ENCODE results near the gene DUSP10.

DUSP10 gene

DNA sequence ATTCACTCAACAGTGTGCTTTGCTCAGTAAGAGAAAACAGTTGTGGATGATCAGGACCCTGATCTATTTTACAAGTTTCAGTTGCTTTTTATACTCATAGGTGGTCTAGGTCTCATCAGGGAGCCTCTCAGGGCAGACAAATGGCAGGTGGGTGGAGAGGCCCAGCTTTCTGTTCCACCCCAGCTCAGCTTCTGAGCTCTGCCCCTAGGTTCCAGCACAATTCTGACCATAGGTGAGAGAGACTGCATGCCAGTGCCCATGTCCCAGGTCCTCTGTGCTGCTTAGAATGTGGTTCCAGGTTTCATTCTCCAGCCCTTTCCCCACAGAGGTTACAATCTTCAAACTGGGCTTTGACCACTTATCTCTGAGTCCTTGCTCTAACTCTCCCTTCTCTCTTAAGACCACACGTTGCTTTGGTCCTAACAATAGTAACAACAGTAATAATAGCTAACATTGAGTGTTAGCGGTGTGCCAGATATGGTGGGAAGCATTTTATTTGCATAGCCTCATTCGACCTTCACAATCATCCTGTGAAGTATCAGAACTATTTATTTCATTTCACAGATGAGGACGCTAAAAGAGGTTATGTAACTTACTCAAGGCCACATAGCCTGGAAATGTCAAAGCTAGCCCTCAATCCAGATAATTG lies 19.6 kb upstream of the DUSP10 start:
- DNase-seq = no peak

DNA sequence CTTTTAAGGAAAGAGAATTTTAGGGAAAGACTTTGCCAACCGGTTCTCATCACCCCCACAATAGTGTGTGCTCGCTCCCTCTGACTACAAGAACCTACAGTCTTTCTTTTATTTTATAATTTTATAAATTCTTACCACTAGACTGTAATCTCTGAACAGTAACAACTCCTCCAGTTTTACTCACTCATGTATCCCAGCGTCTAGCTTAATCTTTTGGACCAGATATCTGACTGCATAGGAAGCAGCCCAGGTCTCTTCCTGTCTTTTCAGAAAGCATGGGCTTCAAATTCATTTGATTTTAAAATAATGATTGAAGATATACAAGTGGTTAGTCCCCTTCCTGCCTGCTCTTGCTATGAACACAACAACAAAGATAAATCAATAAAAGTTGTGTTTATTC lies 19.0 kb upstream of the DUSP10 start:
- DNase-seq = no peak

DNA sequence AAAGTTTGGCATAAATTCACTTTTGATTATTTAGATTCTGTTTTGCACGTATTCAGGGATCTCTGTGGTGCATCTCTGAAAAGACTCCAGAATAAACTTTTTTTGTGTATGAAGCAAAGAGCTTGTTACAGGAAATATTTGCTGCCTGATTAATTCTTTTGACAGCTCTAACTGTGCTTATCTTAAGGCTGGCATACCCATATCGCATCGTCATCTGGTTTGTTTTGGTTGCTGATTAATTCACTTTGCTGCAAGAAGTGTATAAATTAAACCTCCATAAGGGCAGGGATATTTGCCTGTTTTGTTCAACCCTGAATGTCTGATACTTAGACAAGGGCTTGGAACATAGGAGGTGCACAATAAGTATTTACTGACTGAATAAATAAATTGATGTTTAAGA lies 17.5 kb upstream of the DUSP10 start:
- DNase-seq = no peak

DNA sequence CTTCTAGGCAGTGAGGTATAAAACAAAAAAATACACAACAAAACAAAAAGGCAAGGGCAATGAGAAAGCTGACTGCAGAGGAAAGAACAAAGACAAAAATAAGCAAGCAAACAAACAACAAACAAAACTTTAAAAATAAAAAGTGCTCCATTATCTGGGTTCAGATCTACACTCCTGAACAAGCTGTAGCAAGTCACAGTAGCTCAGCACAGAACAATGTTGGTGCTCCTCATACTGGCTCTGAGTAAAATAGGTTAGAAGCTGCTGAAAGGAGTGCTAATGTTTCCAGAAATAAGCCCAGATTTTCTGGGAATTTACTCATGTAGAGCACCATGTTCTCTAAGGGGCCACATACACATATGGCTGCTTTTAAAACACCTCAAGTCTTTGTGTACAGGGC lies 16.6 kb upstream of the DUSP10 start:
- DNase-seq = no peak

DNA sequence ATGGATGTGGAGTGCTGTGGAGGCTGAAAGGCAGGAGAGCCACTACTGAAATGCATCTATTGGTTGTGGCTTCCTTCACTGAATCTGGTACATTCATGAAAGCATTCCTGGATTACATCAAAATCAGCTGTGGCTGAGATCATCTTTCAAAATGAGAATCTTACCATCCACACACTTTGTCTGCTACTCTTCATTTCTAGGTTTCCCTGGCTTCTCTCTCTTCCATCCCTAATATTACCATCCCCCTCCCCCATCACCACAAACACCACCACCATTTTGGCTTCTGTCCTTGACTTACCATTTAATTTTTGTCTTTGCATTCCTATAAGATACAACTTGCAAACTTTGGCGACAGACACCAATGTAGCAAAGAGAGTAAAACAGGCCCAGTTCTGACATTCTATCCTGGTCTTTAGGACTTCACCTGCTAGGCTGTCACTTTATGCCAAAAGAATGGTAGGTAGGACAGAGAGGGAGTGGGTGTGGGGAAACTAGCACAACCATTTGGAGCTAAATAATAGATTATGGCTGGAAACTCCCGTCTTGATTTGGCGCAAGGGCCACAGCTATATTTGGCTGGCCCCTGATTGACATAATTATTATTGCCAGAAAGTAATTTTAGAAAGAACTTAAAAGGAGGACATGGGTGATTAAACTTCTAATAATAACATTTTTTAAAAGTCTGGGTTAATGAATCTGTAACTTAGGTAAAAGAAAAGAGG lies 15.1 kb upstream of the DUSP10 start:
- no peak for DNase-seq

DNA sequence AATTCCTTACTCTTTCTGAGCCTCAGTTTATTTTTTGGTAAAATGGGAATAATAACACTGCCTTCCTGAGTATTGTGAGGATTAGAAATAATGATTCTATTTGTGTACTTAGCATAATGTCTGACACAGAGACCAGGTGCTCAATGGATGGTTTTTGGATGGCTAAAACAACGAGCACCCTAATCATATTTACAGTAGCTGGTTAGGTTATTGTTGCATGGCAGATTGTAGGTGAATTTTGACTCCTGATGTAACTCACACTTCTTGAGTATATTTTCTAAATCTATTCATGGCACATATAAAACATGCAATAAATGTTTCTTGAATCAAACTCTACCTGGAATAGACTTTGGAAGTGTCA lies 11.9 kb upstream of the DUSP10 start:
- no peak for DNase-seq

DNA sequence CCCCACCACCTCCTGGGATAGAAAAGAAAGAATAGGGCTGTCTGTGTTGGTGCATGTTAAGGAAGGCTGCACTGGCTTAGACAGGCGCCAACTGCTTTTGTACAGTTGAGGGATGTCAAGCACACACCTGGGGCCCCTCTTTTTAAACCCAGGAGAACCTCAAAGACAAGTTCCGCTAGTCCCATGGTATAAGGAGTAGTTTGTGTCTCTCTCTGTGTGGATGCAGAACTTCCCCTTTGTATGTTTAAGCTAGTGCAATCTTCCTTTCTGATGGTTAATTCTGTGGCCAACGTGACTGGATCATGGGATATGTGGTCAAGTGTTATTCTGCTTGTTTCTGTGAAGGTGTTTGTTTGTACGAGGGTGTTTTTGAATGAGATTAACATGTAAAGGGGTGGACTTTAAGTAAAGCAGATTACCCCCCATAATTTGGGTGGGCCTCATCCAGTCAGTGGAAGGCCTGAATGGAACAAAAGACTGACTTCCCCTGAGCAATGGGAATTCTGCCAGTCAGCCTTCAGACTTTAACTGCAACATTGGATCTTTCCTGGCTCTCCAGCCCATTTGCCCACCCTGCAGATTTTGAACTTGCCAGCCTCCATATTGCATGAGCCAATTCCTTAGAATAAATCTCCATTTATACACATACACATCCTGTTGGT lies 9.5 kb upstream of the DUSP10 start:
- DNase-seq = no peak

DNA sequence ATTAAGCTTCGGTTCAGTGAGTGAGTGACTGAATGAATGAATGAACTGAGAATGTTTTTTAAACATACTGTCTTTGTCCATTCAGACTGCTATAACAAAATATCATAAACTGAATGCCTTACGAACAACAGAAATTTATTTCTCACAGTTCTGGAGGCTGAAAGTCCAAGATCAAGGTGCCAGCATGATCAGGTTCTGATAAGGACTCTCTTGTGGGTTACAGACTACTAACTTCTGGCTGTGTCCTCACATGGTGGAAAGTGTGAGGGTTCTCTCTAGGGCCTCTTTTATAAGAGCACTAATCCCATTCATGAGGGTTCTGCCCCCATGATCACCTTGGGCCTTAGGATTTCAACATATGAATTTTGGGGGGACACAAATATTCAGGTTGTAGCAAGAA lies 7.1 kb upstream of the DUSP10 start:
- no peak for DNase-seq

DNA sequence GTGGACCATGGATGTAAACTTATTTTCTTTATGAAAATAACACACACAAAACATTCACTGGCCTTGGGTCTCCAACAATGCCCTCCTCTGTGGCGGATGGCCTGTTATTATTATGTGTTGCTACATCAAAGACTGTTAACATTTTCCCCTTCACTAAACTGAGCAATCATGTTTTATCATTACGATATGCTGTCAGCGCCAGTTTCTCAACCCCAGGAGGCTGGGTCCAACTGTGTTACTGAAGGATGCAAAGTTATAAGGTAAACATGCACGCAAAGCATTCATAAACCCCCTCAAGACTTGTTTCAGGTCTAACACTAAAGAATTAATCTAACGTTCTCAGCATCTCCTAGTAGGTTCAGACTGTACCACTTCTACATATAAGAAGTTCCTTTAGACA lies 6.0 kb upstream of the DUSP10 start:
- no peak for DNase-seq

DNA sequence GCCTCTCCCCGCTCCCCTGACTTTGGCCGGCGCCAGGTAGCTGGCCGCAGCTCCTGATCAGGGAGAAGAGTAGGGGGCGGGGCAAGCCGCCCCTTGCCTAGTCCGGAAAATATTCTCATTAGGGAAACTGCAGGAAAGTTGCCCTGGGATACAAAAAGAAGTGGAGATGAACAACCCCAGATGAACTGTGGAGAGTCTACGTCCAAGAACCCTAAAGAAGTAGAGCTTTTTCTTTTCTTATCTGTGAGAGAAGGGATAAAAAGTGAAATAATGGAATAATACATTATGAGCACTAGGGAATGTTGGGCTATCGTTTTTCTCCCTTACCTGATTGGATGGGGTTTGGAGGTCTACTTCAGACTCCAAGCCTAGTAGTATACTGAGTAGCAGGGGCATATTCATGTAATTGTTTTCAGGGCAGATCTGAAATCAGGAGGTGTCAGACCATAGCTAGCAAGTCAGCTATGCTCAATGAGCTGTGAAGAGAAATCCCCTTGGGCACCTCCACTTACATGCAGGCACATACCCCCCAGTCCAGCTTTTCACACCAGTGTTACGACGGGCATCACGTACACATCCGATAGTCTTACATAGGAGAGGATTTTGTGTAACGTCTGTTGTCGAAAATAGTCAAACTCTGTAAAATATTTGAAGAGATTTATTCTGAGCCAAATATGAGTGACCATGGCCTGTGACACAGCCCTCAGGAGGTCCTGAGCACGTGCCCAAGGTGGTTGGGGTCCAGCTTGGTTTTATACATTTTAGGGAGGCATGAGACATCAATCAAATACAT lies 1.7 kb upstream of the DUSP10 start:
- DNase-seq = no peak

DNA sequence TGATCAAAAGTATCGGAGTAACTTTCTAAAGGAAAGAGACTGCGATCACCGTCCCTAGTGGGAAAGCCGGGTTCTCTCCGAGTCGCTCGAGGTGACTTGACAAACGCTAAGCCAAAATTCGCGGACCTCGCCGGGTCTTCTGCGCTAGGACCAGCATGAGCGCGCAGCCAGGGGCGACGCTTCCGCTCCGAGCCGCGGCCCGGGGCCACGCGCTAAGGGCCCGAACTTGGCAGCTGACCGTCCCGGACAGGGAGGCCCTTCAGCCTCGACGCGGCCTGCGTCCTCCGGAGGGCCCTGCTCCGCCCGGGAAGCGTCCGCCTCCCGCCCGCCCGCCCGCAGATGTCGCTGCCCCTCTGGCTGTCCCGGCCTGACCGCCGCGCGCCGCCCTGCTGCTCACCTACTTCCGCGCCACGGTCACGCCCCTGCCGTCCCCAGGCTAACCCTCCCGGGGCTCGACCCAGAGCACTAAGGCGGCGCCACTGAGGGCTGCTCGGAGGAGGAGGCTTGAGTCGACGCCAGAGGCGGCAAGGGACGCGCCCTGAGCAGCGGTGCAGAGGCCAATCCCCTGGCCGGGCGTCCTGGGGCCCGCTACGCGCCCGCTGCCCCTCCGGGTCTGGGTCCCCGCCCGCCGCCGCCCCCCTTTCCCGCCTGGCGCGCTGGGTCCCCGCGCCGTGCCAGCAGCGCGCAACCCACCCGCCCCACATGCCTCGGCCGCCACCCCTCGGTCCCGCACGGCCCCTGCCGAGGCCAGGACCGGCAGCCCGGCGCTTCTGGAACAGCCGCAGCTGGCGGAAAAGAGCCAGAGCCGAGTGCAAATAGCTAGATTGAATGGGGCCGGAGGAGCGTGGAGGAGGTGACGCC lies 896 bp upstream of the DUSP10 start:
- DNase-seq = peak; percentile 67

DNA sequence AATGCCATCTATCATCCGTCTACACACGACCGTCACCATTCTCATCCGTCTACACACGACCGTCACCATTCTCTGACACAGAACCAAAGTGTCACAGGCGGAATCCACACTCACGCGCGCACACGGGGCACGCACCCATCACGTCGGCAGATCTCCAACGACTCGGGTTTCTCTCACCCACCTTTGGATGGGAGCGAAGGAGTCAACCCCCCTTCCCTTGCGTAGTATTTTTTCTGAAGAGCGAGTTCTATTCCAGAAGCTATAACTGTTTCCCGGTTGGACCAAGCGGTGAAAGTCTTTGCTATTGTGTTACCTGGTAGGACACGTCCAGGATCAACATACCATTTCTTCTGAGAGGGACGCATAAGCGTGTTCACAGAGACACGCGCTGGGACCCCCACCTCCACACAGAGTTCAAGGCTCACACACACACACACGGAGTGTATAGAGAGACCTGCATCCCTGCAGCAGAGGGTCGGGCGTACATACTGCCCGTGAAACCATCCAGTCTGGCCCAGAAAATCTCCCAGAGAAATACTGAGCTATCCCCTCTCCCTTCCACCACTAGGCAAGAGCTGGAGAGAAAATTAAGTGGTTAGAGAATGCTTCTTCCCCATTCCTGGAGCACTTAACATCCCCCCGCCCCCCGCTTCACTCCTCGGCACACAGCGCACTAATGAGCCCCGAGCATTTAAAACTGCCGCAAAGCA lies 741 bp downstream of the DUSP10 start:
- no peak for DNase-seq

DNA sequence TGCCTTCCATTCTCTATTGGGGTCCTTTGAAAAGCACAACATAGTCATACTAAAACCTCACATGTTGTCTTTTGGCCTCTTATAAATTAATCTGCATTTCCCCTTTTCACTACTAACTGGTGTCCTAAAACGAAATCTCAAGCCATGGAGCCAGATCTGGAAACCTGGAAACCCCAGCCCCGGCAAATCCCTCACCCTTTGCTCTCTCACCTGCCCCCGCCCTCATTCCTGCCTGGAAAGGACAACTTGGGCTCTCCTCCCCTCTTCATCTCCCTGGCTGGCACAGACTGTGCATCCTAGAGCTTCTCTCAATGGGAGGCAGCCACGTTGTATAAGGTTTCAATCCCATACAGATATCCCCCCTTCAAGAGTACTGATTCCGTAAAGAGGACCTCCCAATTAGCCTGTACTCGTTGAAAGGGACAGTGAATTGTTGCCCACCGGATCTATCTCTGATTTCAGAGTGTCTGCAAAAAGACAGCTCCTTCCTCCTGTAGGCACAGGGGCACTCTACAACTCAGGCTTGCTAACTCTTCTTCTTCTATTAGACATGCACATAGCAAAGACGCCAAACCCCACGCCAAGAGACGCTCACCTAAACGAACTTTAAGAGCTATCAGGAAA lies 1.4 kb downstream of the DUSP10 start:
- no peak for DNase-seq

DNA sequence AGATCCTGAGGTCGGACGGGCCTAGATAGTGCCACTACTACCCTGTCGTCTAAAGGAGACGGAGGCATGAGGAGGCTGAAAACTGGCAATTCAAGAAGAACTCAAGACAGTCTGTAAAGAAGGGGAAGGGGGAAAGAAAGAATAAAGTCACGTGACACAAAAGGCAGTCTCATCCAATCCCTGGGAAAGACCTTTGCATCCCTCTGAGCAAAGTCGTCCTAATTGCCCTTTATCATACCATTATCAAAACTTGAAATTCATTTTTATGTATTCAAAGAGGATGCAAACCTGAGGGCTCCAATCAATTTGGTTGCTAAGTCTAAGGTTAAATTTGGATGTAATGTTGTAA lies 2.2 kb downstream of the DUSP10 start:
- no peak for DNase-seq

DNA sequence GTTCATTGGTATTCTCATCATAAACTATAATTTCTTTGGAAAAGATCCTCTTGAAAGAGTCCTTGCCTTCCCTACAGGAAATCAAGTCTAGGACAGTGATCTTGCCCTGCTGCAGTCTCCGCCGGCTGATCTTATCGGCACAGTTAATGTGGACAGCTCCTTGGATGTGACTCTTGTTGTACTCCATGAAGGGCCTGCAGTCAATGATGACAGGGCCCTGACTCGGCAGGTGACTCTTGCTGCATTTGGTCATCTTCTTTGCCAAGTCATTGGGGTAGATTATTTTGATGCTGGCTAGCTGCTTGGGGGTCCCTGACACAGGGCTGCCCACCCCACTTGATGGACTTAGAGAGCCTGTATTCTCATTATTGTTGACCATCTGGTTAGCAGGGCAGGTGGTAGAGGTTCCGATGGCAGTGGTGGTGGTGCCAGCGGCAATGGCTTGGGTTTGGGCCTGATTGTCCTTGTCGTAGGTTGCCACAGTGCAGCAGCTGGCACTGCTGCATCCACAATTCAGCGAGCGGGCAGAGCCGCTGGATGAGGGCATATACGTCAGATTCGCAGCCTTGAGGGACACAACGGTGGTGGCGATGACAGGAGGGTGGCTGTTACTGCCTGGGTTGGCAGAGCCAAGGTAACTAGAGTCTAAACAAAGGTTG lies 2.7 kb downstream of the DUSP10 start:
- DNase-seq = no peak

DNA sequence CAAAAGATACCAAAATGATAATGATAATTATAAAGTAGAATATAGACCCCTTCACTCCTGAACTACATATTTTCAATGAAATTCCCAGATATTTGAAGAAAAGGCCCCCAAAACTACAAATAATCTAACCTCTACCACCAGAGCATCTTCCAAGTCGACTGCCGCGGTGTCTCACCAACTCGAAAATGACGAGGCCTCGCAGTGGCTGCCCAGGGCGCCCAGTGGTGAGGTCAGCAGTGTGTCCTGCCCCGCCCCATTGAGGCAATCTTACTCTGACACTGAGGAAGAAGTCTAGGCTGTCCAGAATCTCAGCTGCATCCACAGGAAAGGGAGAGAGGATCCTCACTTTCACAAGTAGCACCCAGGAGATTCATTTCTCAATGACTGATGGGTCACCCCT lies 5.2 kb downstream of the DUSP10 start:
- no peak for DNase-seq

DNA sequence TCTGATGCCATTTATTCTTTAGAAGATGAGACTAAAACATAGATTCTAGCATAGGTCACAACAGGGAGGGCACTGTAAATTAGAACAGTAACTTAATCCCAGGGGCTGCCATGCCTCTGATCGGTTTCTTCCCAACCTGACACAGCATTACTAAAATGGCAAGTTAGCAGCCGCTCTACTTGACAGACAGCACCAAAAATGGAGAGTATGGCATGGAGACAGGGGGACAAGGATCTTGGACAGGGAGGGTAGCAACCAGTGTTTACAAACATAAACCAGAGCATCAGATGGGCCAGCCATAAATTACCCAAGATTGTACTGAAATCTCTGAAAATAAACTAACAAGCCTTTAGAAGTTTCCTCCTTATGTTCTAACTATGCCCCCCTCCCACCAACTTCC lies 5.9 kb downstream of the DUSP10 start:
- DNase-seq = no peak

DNA sequence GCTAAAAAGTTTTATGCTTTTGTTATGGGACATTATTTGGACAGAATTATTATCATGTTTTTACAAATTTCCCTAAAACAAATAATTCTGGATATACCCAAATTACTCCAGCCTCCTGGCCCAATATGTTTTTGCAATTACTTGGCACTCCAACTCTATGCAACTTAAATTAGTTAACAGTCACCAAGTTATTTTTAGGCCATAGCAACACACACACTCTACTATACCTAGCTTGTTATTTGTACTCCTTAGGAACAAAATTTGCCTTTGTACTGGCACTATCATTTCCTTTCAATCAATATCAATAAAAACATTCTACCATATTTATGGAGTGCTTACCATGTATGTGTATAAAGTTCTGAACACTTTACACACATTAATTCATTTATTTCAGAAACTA lies 7.7 kb downstream of the DUSP10 start:
- no peak for DNase-seq

DNA sequence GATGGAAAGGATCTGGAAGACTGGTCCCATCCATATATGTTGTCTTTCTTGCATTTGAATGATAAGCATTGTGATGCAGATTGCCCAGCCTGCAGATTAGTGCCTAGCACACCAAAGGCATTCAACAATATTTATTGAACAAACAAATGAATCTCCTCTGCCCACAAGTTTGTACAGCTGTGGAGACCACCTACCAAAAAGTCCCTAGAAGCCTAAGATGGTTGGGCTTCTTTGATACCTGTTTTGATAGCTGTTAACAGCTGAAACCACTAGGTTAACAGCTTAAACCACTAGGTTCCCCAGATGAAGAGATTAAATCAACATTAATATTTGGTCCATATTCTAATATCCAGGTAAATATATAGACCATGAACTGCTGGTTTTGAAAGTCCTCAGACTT lies 9.8 kb downstream of the DUSP10 start:
- DNase-seq = no peak

DNA sequence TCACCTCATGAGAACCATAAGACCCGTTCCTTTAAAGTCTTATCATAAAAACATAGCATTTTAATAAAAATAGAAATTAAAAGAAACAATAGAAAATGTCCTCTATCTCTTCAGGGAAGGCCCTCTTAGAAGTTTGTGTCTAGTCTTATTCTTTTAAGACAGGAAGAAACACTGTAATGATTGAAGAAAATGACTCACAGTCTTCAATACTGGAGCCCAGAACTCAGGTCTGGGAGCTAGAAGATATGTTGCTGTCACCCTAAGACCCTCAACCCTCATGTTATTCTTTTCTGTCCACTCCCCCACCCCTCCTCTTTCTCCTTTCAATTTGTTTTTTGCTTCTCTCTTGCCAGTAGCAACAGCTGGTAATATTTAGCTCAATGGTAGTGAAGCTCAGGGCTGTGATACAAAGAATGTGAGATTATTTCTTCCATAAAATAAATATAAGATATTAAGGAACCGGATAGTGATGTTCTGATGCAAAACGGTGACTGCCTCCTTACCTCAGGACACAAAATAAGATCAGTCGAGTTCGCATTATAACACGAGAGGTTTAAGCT lies 12.0 kb downstream of the DUSP10 start:
- DNase-seq = no peak

DNA sequence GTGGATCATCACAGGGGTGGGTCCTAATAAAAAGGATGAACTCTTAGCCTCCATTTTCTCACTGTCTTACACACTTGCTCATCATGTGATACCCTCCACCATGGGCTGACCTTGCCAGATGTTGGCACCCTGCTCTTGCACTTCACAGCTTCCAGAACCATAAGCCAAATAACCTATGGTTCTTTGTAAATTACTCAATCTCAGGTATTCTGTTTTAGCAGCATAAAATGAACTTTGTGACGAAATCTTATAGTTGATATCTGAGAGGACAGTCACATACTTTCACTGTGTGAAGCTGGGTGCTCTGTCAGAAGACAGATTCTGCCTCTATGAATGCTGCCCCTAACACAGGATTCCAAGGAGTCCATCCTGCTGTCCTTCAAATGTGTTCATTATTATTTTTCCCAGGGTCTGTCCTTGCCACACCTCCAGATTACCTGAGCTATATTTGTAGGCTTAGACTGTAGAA lies 13.8 kb downstream of the DUSP10 start:
- no peak for DNase-seq

Measured in NCI-H1048 (cell line).